A549 (cell line): ENCODE measurements around the gene DGLUCY.

Experiments used
- EP300 ChIP-seq, 2 experiments: fragments of >200 bp; sonication (Bioruptor Twin); formaldehyde crosslinking; IDR thresholded peaks; 2 replicates in 1 of 2; 3 replicates in 1 of 2; pipeline ENCODE4 v1.6.1; 2016 to 2017
- TF ChIP-seq, protein P1 (sequence below): fragments of >200 bp; sonication (Bioruptor Twin); formaldehyde crosslinking; IDR thresholded peaks from 3 replicates; pipeline ENCODE4 v1.5.1; 2016

DNA sequence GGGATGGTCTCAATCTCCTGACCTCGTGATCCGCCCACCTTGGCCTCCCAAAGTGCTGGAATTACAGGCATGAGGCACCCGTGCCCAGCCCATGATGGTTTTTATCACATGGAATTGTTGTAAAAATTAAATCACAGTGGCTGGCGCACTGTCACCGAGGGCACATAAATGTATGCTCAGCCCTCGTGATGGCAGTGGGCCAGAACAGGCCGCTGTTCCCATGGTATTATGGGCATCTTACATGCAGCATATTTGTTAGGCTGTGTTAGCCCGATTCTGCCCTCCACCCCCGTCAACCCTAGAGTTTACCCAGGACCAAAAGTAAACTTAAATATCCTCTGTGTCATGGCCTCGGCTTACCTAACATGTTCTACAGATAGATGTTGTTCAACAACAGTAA is 82.0 kb downstream of the DGLUCY start:
- TF ChIP-seq, protein P1, sequence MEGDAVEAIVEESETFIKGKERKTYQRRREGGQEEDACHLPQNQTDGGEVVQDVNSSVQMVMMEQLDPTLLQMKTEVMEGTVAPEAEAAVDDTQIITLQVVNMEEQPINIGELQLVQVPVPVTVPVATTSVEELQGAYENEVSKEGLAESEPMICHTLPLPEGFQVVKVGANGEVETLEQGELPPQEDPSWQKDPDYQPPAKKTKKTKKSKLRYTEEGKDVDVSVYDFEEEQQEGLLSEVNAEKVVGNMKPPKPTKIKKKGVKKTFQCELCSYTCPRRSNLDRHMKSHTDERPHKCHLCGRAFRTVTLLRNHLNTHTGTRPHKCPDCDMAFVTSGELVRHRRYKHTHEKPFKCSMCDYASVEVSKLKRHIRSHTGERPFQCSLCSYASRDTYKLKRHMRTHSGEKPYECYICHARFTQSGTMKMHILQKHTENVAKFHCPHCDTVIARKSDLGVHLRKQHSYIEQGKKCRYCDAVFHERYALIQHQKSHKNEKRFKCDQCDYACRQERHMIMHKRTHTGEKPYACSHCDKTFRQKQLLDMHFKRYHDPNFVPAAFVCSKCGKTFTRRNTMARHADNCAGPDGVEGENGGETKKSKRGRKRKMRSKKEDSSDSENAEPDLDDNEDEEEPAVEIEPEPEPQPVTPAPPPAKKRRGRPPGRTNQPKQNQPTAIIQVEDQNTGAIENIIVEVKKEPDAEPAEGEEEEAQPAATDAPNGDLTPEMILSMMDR = no peak
- no peak for TF ChIP-seq EP300 (IDR thresholded peaks at IDR 0.05)
